Ascending aorta (tissue), 2 donors: ENCODE measurements around the gene HHAT. TPM values are rescaled to one million over a fixed set of nuclear protein-coding genes. Genes with fewer than 3 reads are reported as not detected.

Experiments
- DNase-seq, 2 donors: peaks; one replicate each; pipeline ENCODE4 v3.0.0-alpha.2; 2019; ENCODE audit warnings: low spot score in 2 of 2
- H3K27ac ChIP-seq, 2 donors: fragments of 200-600 bp; sonication (generic); one replicate each; pipeline ENCODE4 v1.5.1; 2016 to 2017; ENCODE audit warnings: mild to moderate bottlenecking in 1 of 2
- H3K27me3 ChIP-seq: fragments of 200-600 bp; sonication (generic); one replicate; pipeline ENCODE4 v1.5.1; 2017
- H3K36me3 ChIP-seq, 2 donors: fragments of 200-600 bp; sonication (generic); one replicate each; pipeline ENCODE4 v1.5.1; 2016
- H3K4me1 ChIP-seq, 2 donors: fragments of 200-600 bp; sonication (generic); one replicate each; pipeline ENCODE4 v1.5.1; 2016 to 2017; ENCODE audit warnings: mild to moderate bottlenecking in 1 of 2
- H3K4me3 ChIP-seq, 2 donors: fragments of 200-600 bp; sonication (generic); one replicate each; pipeline ENCODE4 v1.5.1; 2016 to 2017; ENCODE audit warnings: mild to moderate bottlenecking in 1 of 2
- H3K9me3 ChIP-seq, 2 donors: fragments of 200-600 bp; sonication (generic); one replicate each; pipeline ENCODE4 v1.5.1; 2016
- intact Hi-C: fragments of 100-400 bp; cut with DNase I; formaldehyde crosslinking; loops from one replicate; pipeline ENCODE4 v1.15.1; 2023
- total RNA-seq: library from RNA; depleted of rRNA; stranded (reverse); fragments of >200 nt; gene quantifications from one replicate; pipeline ENCODE4 v1.1.0, GENCODE V29; 2016
- TF ChIP-seq, protein P1 (sequence below), 3 experiments: fragments of 200-600 bp in 2 of 3; fragments of 450-650 bp in 1 of 3; sonication (generic) in 2 of 3; IDR thresholded peaks; one replicate each; pipeline ENCODE4 v1.5.1; 2016 to 2019; ENCODE audit warnings: antibody characterized with exemption in 3 of 3, mild to moderate bottlenecking in 1 of 3, moderate library complexity in 1 of 3

HHAT gene
- total RNA-seq, 1 donor from 2014 or later, result 1.2 TPM

DNA sequence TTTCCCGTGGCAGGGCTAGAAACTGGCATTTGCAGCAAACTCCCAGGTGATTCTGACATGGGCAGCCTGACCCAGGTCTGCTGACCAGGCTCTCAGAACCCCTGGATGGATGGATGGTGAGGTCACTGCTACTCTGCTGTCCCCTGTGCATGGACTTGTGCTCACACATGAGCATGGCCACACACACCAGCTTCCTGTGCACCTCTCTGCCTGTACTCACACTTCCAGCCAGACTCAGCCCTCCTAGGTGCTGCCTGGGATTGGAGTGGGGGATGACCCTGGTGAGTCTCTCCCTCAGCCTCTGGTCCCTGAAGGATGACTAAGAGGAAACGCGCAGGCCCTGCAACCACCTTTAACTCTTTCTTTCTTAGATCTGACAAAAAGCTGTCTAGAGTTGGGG is 361.1 kb downstream of the HHAT start:
- TF ChIP-seq, protein P1, sequence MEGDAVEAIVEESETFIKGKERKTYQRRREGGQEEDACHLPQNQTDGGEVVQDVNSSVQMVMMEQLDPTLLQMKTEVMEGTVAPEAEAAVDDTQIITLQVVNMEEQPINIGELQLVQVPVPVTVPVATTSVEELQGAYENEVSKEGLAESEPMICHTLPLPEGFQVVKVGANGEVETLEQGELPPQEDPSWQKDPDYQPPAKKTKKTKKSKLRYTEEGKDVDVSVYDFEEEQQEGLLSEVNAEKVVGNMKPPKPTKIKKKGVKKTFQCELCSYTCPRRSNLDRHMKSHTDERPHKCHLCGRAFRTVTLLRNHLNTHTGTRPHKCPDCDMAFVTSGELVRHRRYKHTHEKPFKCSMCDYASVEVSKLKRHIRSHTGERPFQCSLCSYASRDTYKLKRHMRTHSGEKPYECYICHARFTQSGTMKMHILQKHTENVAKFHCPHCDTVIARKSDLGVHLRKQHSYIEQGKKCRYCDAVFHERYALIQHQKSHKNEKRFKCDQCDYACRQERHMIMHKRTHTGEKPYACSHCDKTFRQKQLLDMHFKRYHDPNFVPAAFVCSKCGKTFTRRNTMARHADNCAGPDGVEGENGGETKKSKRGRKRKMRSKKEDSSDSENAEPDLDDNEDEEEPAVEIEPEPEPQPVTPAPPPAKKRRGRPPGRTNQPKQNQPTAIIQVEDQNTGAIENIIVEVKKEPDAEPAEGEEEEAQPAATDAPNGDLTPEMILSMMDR (IDR thresholded peaks at IDR 0.05), result no peak
- H3K4me3 ChIP-seq, result no peak overlapping the region
- no peaks in the 10 kb centered on the region for H3K4me1 ChIP-seq
- no peaks in the 10 kb centered on the region for H3K27me3 ChIP-seq
- H3K27ac ChIP-seq, result no peak overlapping the region
- no peaks in the 10 kb centered on the region for H3K36me3 ChIP-seq
- H3K9me3 ChIP-seq, result no peaks in the 10 kb centered on the region
- no peak for DNase-seq
- intact Hi-C loops, result no loop called here

- Histone ChIP-seq H3K27me3 (no peaks in the 10 kb centered on the region), H3K4me1 (no peaks in the 10 kb centered on the region), H3K4me3 (no peak overlapping the region), H3K27ac (no peak overlapping the region), H3K36me3 (no peaks in the 10 kb centered on the region), H3K9me3 (no peaks in the 10 kb centered on the region)
- TF ChIP-seq, protein P1 (IDR thresholded peaks at IDR 0.05), result no peak
- intact Hi-C loops, result no loop called here
- no peak for DNase-seq
Observed at GRCh38 chr1:210690236-210690635, 361.5 kb downstream of the HHAT start.

GRCh38 chr1:210691039-210691610 is 362.4 kb downstream of the HHAT start:
- no peaks in the 10 kb centered on the region for H3K9me3 ChIP-seq
- H3K27me3 ChIP-seq, result no peaks in the 10 kb centered on the region
- DNase-seq, result no peak
- no peaks in the 10 kb centered on the region for H3K36me3 ChIP-seq
- intact Hi-C loops, result no loop called here
- H3K4me1 ChIP-seq, result no peaks in the 10 kb centered on the region
- no peak overlapping the region for H3K4me3 ChIP-seq
- no peak overlapping the region for H3K27ac ChIP-seq
- TF ChIP-seq, protein P1 (IDR thresholded peaks at IDR 0.05), result no peak

- TF ChIP-seq, protein P1 (IDR thresholded peaks at IDR 0.05), result no peak
- H3K4me3 ChIP-seq, result no peak overlapping the region
Observed at GRCh38 chr1:210692796-210693195, 364.1 kb downstream of the HHAT start.

DNA sequence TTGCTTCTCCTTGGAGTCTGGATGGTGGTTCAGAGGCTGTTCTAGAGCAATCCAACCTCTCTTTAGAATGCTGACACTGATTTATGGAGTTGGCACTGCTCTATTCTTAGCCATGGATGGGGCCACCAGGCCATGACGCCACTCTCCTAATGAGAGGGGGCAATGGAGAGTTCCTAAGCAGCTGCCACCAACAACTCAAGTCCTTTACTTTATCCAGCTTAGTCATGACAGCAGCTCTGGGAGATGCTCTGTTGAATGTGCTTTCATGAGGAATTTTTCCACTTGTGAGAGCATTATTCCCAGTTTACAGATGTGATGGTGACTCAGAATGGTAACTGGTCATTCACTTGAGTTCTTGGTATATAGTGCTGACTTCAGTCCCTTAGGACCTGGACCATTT is 366.3 kb downstream of the HHAT start:
- Histone ChIP-seq H3K27me3 (no peaks in the 10 kb centered on the region), H3K9me3 (no peaks in the 10 kb centered on the region), H3K36me3 (no peaks in the 10 kb centered on the region), H3K27ac (no peak overlapping the region), H3K4me1 (no peaks in the 10 kb centered on the region), H3K4me3 (no peak overlapping the region)
- intact Hi-C loops, result no loop called here
- TF ChIP-seq, protein P1 (IDR thresholded peaks at IDR 0.05), result no peak
- DNase-seq, result no peak

More at GRCh38 chr1:210692796-210693195, 364.1 kb downstream of the HHAT start:
- H3K9me3 ChIP-seq, result no peaks in the 10 kb centered on the region
- no peaks in the 10 kb centered on the region for H3K27me3 ChIP-seq
- no peaks in the 10 kb centered on the region for H3K4me1 ChIP-seq
- DNase-seq, result no peak
- intact Hi-C loops, result no loop called here
- no peak overlapping the region for H3K27ac ChIP-seq
- H3K36me3 ChIP-seq, result no peaks in the 10 kb centered on the region

DNA sequence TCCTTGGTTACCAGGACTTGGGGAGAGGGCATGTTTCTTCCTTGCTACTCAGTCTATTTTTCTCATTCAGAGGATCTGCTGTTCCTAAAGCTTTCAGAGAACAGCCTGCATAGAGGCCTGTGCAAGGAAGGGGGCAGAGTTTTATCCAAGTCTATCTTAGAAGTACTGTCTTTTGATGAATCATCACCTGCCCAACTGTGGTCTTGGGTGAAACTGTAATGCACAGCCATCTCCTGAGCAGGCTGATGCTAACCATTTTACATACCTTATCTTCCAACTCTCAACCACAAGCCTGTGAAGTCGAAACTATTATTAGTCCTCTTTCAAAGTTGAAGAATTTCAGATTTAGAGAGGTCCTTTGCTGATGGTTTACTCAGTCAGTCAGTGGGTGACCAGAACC is 368.0 kb downstream of the HHAT start:
- no peak for DNase-seq
- no peak overlapping the region for H3K4me3 ChIP-seq
- H3K4me1 ChIP-seq, result no peaks in the 10 kb centered on the region
- H3K27me3 ChIP-seq, result no peaks in the 10 kb centered on the region
- TF ChIP-seq, protein P1 (IDR thresholded peaks at IDR 0.05), result no peak
- H3K9me3 ChIP-seq, result no peaks in the 10 kb centered on the region
- intact Hi-C loops, result no loop called here
- H3K27ac ChIP-seq, result no peak overlapping the region
- no peaks in the 10 kb centered on the region for H3K36me3 ChIP-seq
